K562 (cell line): ENCODE measurements around the gene MYRFL. TPM values are rescaled to one million over a fixed set of nuclear protein-coding genes. Genes with fewer than 3 reads are reported as not detected.

Experiments used
- ATAC-seq: fragments of 200-7000 bp; cut with Tn5 transposase; 3 replicates; pipeline ENCODE4 v1.9.1; 2020; ENCODE audit warnings: moderate library complexity
- BruUV-seq: library from RNA; stranded (reverse); fragments of 400-500 nt; replicated peaks from 2 replicates; lab custom pipeline; 2021; lab: Mats Ljungman, UMichigan
- CTCF ChIA-PET: fragments of 300-600 bp; formaldehyde crosslinking; extraction: SDS; loops from one replicate; lab custom pipeline; 2021; ENCODE audit warnings: low intra/inter-chr PET ratio; lab: Yijun Ruan, JAX
- POLR2A ChIA-PET: fragments of 300-600, 350-650 bp; sonication (Branson Sonifier 250); formaldehyde crosslinking; extraction: SDS; loops from one replicate; lab custom pipeline; 2021; ENCODE audit warnings: antibody characterized with exemption, inconsistent platforms; lab: Yijun Ruan, JAX
- DNase-seq, 4 experiments: peaks; one replicate each; pipeline versions ENCODE4 v3.0.0 to v3.0.0-alpha.2; 2011 to 2018; ENCODE audit warnings: low spot score in 3 of 4, mixed read lengths in 3 of 4; ENCODE audit errors: extremely low read depth in 1 of 4
- FAIRE-seq: peaks from 2 replicates; lab custom pipeline; 2011; peaks lifted over from hg19 to GRCh38; lab: Jason Lieb, UNC
- H2AFZ ChIP-seq: 2 replicates; pipeline ENCODE4 v1.6.0; 2011; ENCODE audit warnings: low read depth, low read length, control low read depth, inconsistent platforms
- H3K27ac ChIP-seq: fragments of 200-600 bp; 3 replicates; pipeline ENCODE4 v1.8.0; 2011; ENCODE audit warnings: low read depth, mild to moderate bottlenecking, control low read depth, inconsistent platforms, low read length, moderate library complexity, mixed read lengths; ENCODE audit errors: extremely low read depth
- H3K27me3 ChIP-seq, 2 experiments: fragments of 300-600 bp in 1 of 2; 2 replicates in 1 of 2; 3 replicates in 1 of 2; pipeline versions ENCODE4 v1.6.0 to v1.8.0; 2011; ENCODE audit warnings: inconsistent platforms in 2 of 2, low read length in 2 of 2, mild to moderate bottlenecking in 1 of 2, mixed read lengths in 1 of 2, moderate library complexity in 1 of 2; ENCODE audit not compliant: control insufficient read depth in 2 of 2, insufficient read depth in 2 of 2
- H3K36me3 ChIP-seq: fragments of 300-600 bp; 3 replicates; pipeline ENCODE4 v1.8.0; 2011; ENCODE audit warnings: mild to moderate bottlenecking, low read length, inconsistent platforms; ENCODE audit not compliant: control insufficient read depth, insufficient read depth
- H3K4me1 ChIP-seq, 2 experiments: fragments of 200-600 bp in 1 of 2; replicated peaks in 1 of 2; 2 replicates in 1 of 2; 3 replicates in 1 of 2; pipeline versions ENCODE4 v1.5.1 to v1.8.0; 2011; ENCODE audit warnings: inconsistent platforms in 2 of 2, low read length in 2 of 2, mild to moderate bottlenecking in 1 of 2, mixed read lengths in 1 of 2, moderate library complexity in 1 of 2; ENCODE audit not compliant: control insufficient read depth in 2 of 2, insufficient read depth in 2 of 2
- H3K4me2 ChIP-seq: 2 replicates; pipeline ENCODE4 v1.6.1; 2011; ENCODE audit warnings: low read length, control low read depth, inconsistent platforms, mixed read lengths; ENCODE audit not compliant: insufficient read depth
- H3K4me3 ChIP-seq: fragments of 200-600 bp; sonication (generic), shearing (Covaris generic); 2 replicates; pipeline ENCODE4 v1.5.1; 2016; ENCODE audit warnings: control low read depth, inconsistent platforms
- H3K79me2 ChIP-seq: fragments of 200-600 bp; 3 replicates; pipeline ENCODE4 v1.8.0; 2011; ENCODE audit warnings: low read length, inconsistent platforms; ENCODE audit not compliant: control insufficient read depth, insufficient read depth
- H3K9ac ChIP-seq, 2 experiments: 2 replicates each; pipeline versions ENCODE4 v1.6.0 to v1.6.1; 2011; ENCODE audit warnings: low read depth in 2 of 2, low read length in 2 of 2, control low read depth in 1 of 2, inconsistent platforms in 1 of 2, mild to moderate bottlenecking in 1 of 2, mixed read lengths in 1 of 2; ENCODE audit not compliant: insufficient read depth in 1 of 2
- H3K9me1 ChIP-seq: one replicate; pipeline ENCODE4 v1.6.0; 2011; ENCODE audit warnings: inconsistent platforms, mild to moderate bottlenecking, low read length, moderate library complexity; ENCODE audit not compliant: control insufficient read depth, insufficient read depth
- H3K9me3 ChIP-seq: replicated peaks from 2 replicates; pipeline ENCODE4 v1.5.1; 2011; ENCODE audit warnings: low read depth, low read length, inconsistent platforms; ENCODE audit not compliant: control insufficient read depth, insufficient read depth
- H4K20me1 ChIP-seq: replicated peaks from 2 replicates; pipeline ENCODE4 v1.6.1; 2011; ENCODE audit warnings: low read length, inconsistent platforms, mixed read lengths; ENCODE audit not compliant: control insufficient read depth, insufficient read depth
- ADNP ChIP-seq: fragments of 200-800 bp; sonication (Bioruptor generic); IDR thresholded peaks from 2 replicates; pipeline ENCODE4 v1.6.1; 2016; ENCODE audit warnings: missing genetic modification characterization, missing compliant biosample characterization
- BHLHE40 ChIP-seq: IDR thresholded peaks from 2 replicates; pipeline ENCODE4 v1.6.1; 2011; ENCODE audit warnings: low read length, improper control_type of control experiment
- BMI1 ChIP-seq: fragments of 150-350 bp; IDR thresholded peaks from 2 replicates; pipeline ENCODE4 v1.6.1; 2014; ENCODE audit warnings: low read length
- ETV6 ChIP-seq, 3 experiments: fragments of 150-350 bp in 1 of 3; sonication (generic) in 1 of 3; formaldehyde crosslinking in 1 of 3; IDR thresholded peaks; 2 replicates each; pipeline versions ENCODE4 v1.6.1 to v1.8.0; 2014 to 2022; ENCODE audit warnings: borderline replicate concordance in 2 of 3, low read depth in 2 of 3, antibody characterized with exemption in 1 of 3, low read length in 1 of 3, mild to moderate bottlenecking in 1 of 3, missing genetic modification reagents in 1 of 3
- EZH2 ChIP-seq: IDR thresholded peaks from 2 replicates; pipeline ENCODE4 v1.6.1; 2012; ENCODE audit warnings: low read depth, mild to moderate bottlenecking, inconsistent platforms, low read length, borderline replicate concordance
- FOXJ2 ChIP-seq: fragments of 200-800 bp; sonication (Bioruptor generic); IDR thresholded peaks from 2 replicates; pipeline ENCODE4 v1.6.1; 2016; ENCODE audit warnings: missing genetic modification characterization, missing compliant biosample characterization
- HEY1 ChIP-seq: fragments of 250-450 bp; sonication (Bioruptor Pico); IDR thresholded peaks from 2 replicates; pipeline ENCODE4 v1.5.0; 2020; ENCODE audit warnings: mild to moderate bottlenecking, moderate library complexity, borderline replicate concordance
- HNRNPL ChIP-seq: fragments of 200-400 bp; formaldehyde crosslinking; IDR thresholded peaks from 2 replicates; pipeline ENCODE4 v1.6.1; 2017; ENCODE audit warnings: low read depth, mild to moderate bottlenecking, low read length
- HNRNPLL ChIP-seq: fragments of 200-400 bp; formaldehyde crosslinking; IDR thresholded peaks from 2 replicates; pipeline ENCODE4 v1.6.1; 2017; ENCODE audit warnings: low read length, low read depth, mild to moderate bottlenecking; ENCODE audit not compliant: poor library complexity, severe bottlenecking
- KAT8 ChIP-seq: fragments of 450-650 bp; IDR thresholded peaks from 2 replicates; pipeline ENCODE4 v1.6.1; 2016; ENCODE audit warnings: low read depth, mild to moderate bottlenecking
- LCOR ChIP-seq: sonication (generic); formaldehyde crosslinking; IDR thresholded peaks from 2 replicates; pipeline ENCODE4 v1.8.0; 2022; ENCODE audit warnings: mild to moderate bottlenecking, missing genetic modification reagents
- SMARCC2 ChIP-seq: fragments of 450-650 bp; IDR thresholded peaks from 2 replicates; pipeline ENCODE4 v1.6.1; 2017; ENCODE audit warnings: antibody characterized with exemption, moderate library complexity, mild to moderate bottlenecking, low read depth
- ZNF41 ChIP-seq: fragments of 250-450 bp; sonication (Bioruptor Pico); conservative IDR thresholded peaks from 2 replicates; pipeline ENCODE4 v1.4.0; 2020; ENCODE audit warnings: mild to moderate bottlenecking
- ZNF76 ChIP-seq: fragments of 250-450 bp; sonication (Bioruptor Pico); IDR thresholded peaks from 2 replicates; pipeline ENCODE4 v1.4.0; 2020; ENCODE audit warnings: mild to moderate bottlenecking, moderate library complexity, borderline replicate concordance
- ZSCAN32 ChIP-seq: fragments of 450-650 bp; formaldehyde crosslinking; IDR thresholded peaks from 2 replicates; pipeline ENCODE4 v1.4.0; 2020; ENCODE audit warnings: mild to moderate bottlenecking, moderate library complexity
- WGBS: fragments of 100-300 bp; shearing (Covaris generic); methylation state at CpG from one replicate; pipeline ENCODE4 v1.1.6; 2016; ENCODE audit warnings: low coverage, mixed read lengths; ENCODE audit not compliant: insufficient coverage; ENCODE audit errors: missing lambda C conversion rate; 5-methylcytosine and 5-hydroxymethylcytosine counted together
- in situ Hi-C: fragments of 300-500 bp; cut with MboI; formaldehyde crosslinking; loops from 4 replicates; pipeline ENCODE4 v1.15.0; 2018; ENCODE audit warnings: inconsistent platforms, mixed read lengths
- intact Hi-C: fragments of 100-400 bp; cut with micrococcal nuclease; formaldehyde crosslinking; loops from 2 replicates; pipeline ENCODE4 v1.14.2; 2022
- polyA plus RNA-seq, 8 experiments: library from polyadenylated mRNA; depleted of rRNA in 4 of 8; stranded (reverse) in 5 of 8; unstranded in 3 of 8; fragments of >200 nt; fragmentation: Nextera tagmentation in 2 of 8; fragmentation: Illumina TruSeq in 1 of 8; extraction: Ambion mirVana in 2 of 8; extraction: Trizol in 1 of 8; gene quantifications; 2 replicates each; pipeline versions ENCODE4 v1.2.1 to v1.2.3, GENCODE V29; 2011 to 2014; ENCODE audit warnings: inconsistent platforms in 1 of 8, missing spikeins in 1 of 8
- total RNA-seq, 7 experiments: library from RNA; depleted of rRNA in 6 of 7; stranded (reverse); fragments of >200 nt in 6 of 7; fragmentation: Illumina TruSeq in 2 of 7; extraction: Trizol in 2 of 7; gene quantifications; 2 replicates each; pipeline versions ENCODE4 v1.2.1 to v1.2.3, GENCODE V29; 2011 to 2021; ENCODE audit warnings: low replicate concordance in 1 of 7
- TF ChIP-seq, protein P1 (sequence below): fragments of 250-450 bp; sonication (Bioruptor Pico); IDR thresholded peaks from 2 replicates; pipeline ENCODE4 v1.8.0; 2021; ENCODE audit warnings: moderate library complexity, mild to moderate bottlenecking, inconsistent platforms
- TF ChIP-seq, protein P2 (sequence below): fragments of 450-650 bp; IDR thresholded peaks from 2 replicates; pipeline ENCODE4 v1.6.1; 2016

The MYRFL gene
- total and polyA plus RNA-seq, 9 of the 15 experiments (the other 6 are each of a cell fraction or from before 2014, with no cell fraction given) = not detected

- ChIA-PET CTCF (no interaction called here), POLR2A (no interaction called here)
- FAIRE-seq (no peak), DNase-seq (no peak), ATAC-seq (no peak)
- BruUV-seq = no TSS peak
- Histone ChIP-seq H3K27me3 (peaks cover 0 to 3% of the 10 kb centered on the region in 2 experiments; a peak in 1 of 5 replicates), H4K20me1 (no peaks in the 10 kb centered on the region), H2AFZ (no peak overlapping the region), H3K27ac (no peak overlapping the region), H3K9me1 (no peaks in the 10 kb centered on the region), H3K9ac (no peak overlapping the region), H3K36me3 (no peaks in the 10 kb centered on the region), H3K9me3 (no peaks in the 10 kb centered on the region), H3K4me1 (no peaks in the 10 kb centered on the region; a peak in 1 of 5 replicates), H3K4me2 (no peak overlapping the region), H3K79me2 (no peaks in the 10 kb centered on the region), H3K4me3 (no peak overlapping the region)
- 5% methylated on average over 6 of the region's 6 CpGs for WGBS
- intact Hi-C loops = loop anchor here (10.0 kb wide), 1 partner anchor 597 kb away; no protein-coding TSS in a partner anchor
- in situ Hi-C loops = no loop called here
- TF ChIP-seq BMI1 = no peak
- TF ChIP-seq, protein P1, sequence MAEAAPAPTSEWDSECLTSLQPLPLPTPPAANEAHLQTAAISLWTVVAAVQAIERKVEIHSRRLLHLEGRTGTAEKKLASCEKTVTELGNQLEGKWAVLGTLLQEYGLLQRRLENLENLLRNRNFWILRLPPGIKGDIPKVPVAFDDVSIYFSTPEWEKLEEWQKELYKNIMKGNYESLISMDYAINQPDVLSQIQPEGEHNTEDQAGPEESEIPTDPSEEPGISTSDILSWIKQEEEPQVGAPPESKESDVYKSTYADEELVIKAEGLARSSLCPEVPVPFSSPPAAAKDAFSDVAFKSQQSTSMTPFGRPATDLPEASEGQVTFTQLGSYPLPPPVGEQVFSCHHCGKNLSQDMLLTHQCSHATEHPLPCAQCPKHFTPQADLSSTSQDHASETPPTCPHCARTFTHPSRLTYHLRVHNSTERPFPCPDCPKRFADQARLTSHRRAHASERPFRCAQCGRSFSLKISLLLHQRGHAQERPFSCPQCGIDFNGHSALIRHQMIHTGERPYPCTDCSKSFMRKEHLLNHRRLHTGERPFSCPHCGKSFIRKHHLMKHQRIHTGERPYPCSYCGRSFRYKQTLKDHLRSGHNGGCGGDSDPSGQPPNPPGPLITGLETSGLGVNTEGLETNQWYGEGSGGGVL (CRISPR knock-in tag) = no peak
- no peak for TF ChIP-seq HNRNPLL
- TF ChIP-seq HNRNPL = no peak
- TF ChIP-seq KAT8 = no peak
- TF ChIP-seq HEY1 (CRISPR knock-in tag) = no peak
- no peak for TF ChIP-seq ADNP (tag)
- no peak for TF ChIP-seq LCOR (CRISPR knock-in tag)
- TF ChIP-seq ZNF41 (CRISPR knock-in tag) = no peak
- TF ChIP-seq, protein P2, sequence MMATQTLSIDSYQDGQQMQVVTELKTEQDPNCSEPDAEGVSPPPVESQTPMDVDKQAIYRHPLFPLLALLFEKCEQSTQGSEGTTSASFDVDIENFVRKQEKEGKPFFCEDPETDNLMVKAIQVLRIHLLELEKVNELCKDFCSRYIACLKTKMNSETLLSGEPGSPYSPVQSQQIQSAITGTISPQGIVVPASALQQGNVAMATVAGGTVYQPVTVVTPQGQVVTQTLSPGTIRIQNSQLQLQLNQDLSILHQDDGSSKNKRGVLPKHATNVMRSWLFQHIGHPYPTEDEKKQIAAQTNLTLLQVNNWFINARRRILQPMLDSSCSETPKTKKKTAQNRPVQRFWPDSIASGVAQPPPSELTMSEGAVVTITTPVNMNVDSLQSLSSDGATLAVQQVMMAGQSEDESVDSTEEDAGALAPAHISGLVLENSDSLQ = no peak
- no peak for TF ChIP-seq ZNF76 (CRISPR knock-in tag)
- TF ChIP-seq ZSCAN32 (CRISPR knock-in tag) = no peak
- TF ChIP-seq FOXJ2 = no peak
- TF ChIP-seq SMARCC2 = no peak
- TF ChIP-seq BHLHE40 = no peak
- no peak for TF ChIP-seq ETV6 (IDR thresholded peaks at IDR 0.05; ENCODE audit: borderline replicate concordance in 1 of 2, low read depth in 2 of 2, low read length in 1 of 2)
- TF ChIP-seq ETV6 (CRISPR knock-in tag; IDR thresholded peaks at IDR 0.05; ENCODE audit: borderline replicate concordance) = no peak
- no peak for TF ChIP-seq EZH2
Measured at GRCh38 chr12:69978020-69978419, 153.0 kb downstream of the MYRFL start.
